H9 (cell line): ENCODE measurements around the gene GRID1. TPM values are rescaled to one million over a fixed set of nuclear protein-coding genes. Genes with fewer than 3 reads are reported as not detected.

ENCODE experiments used
- DNase-seq: peaks from one replicate; pipeline ENCODE4 v3.0.0-alpha.2; 2017
- H2AFZ ChIP-seq: one replicate; pipeline ENCODE4 v1.6.1; 2013; ENCODE audit warnings: mild to moderate bottlenecking, low read length, control low read depth, moderate library complexity
- H2AK5ac ChIP-seq: 2 replicates; pipeline ENCODE4 v1.6.1; 2013; ENCODE audit warnings: low read length, control low read depth, mixed read lengths; ENCODE audit not compliant: insufficient read length
- H2BK120ac ChIP-seq: one replicate; pipeline ENCODE4 v1.6.1; 2013; ENCODE audit warnings: low read depth, mild to moderate bottlenecking, low read length, control low read depth, inconsistent platforms; ENCODE audit not compliant: poor library complexity, severe bottlenecking
- H2BK12ac ChIP-seq: 2 replicates; pipeline ENCODE4 v1.6.1; 2013; ENCODE audit warnings: low read length, control low read depth, mixed read lengths, low read depth; ENCODE audit not compliant: insufficient read length
- H2BK15ac ChIP-seq: 2 replicates; pipeline ENCODE4 v1.6.1; 2013; ENCODE audit warnings: low read depth, low read length, control low read depth
- H2BK20ac ChIP-seq: one replicate; pipeline ENCODE4 v1.6.1; 2013; ENCODE audit warnings: low read depth, mild to moderate bottlenecking, low read length, control low read depth, inconsistent platforms; ENCODE audit not compliant: poor library complexity, severe bottlenecking
- H2BK5ac ChIP-seq: 2 replicates; pipeline ENCODE4 v1.6.1; 2013; ENCODE audit warnings: low read length, control low read depth, mixed read lengths; ENCODE audit not compliant: insufficient read length
- H3K14ac ChIP-seq: 2 replicates; pipeline ENCODE4 v1.6.1; 2013; ENCODE audit warnings: low read length, control low read depth; ENCODE audit not compliant: insufficient read depth
- H3K18ac ChIP-seq: 2 replicates; pipeline ENCODE4 v1.6.1; 2013; ENCODE audit warnings: low read depth, mild to moderate bottlenecking, mixed read lengths, low read length, control low read depth; ENCODE audit not compliant: insufficient read length
- H3K23ac ChIP-seq: 2 replicates; pipeline ENCODE4 v1.6.1; 2013; ENCODE audit warnings: low read length, control low read depth, mixed read lengths, low read depth; ENCODE audit not compliant: insufficient read length
- H3K23me2 ChIP-seq: 2 replicates; pipeline ENCODE4 v1.6.1; 2013; ENCODE audit warnings: low read depth, mild to moderate bottlenecking, mixed read lengths, low read length, control low read depth; ENCODE audit not compliant: insufficient read length, poor library complexity, severe bottlenecking
- H3K27ac ChIP-seq: 2 replicates; pipeline ENCODE4 v1.5.1; 2013; ENCODE audit warnings: low read length, control low read depth, mixed read lengths, low read depth; ENCODE audit not compliant: insufficient read length
- H3K27me3 ChIP-seq: 2 replicates; pipeline ENCODE4 v1.6.1; 2013; ENCODE audit warnings: low read length, control low read depth, inconsistent platforms; ENCODE audit not compliant: insufficient read depth
- H3K4ac ChIP-seq: 2 replicates; pipeline ENCODE4 v1.6.1; 2013; ENCODE audit warnings: low read depth, mild to moderate bottlenecking, control low read depth, inconsistent platforms, low read length, moderate library complexity
- H3K4me1 ChIP-seq: 2 replicates; pipeline ENCODE4 v1.6.1; 2013; ENCODE audit warnings: low read length, control low read depth, inconsistent platforms; ENCODE audit not compliant: insufficient read depth
- H3K4me2 ChIP-seq: 2 replicates; pipeline ENCODE4 v1.6.1; 2013; ENCODE audit warnings: low read length, control low read depth, mixed read lengths; ENCODE audit not compliant: insufficient read length, insufficient read depth
- H3K56ac ChIP-seq: 2 replicates; pipeline ENCODE4 v1.6.1; 2013; ENCODE audit warnings: low read depth, mild to moderate bottlenecking, mixed read lengths, low read length, control low read depth; ENCODE audit not compliant: insufficient read length
- H3K79me1 ChIP-seq: 2 replicates; pipeline ENCODE4 v1.6.1; 2013; ENCODE audit warnings: low read depth, mild to moderate bottlenecking, moderate library complexity, low read length, control low read depth, inconsistent platforms; ENCODE audit not compliant: insufficient read depth, poor library complexity, severe bottlenecking
- H3K79me2 ChIP-seq: 2 replicates; pipeline ENCODE4 v1.6.1; 2013; ENCODE audit warnings: low read length, control low read depth, inconsistent platforms; ENCODE audit not compliant: insufficient read depth
- H3K9ac ChIP-seq: 2 replicates; pipeline ENCODE4 v1.6.1; 2013; ENCODE audit warnings: low read length, control low read depth, mixed read lengths; ENCODE audit not compliant: insufficient read length; ENCODE audit errors: extremely low read depth
- H3K9me3 ChIP-seq: one replicate; pipeline ENCODE4 v1.6.1; 2013; ENCODE audit warnings: low read depth, low read length, inconsistent platforms; ENCODE audit not compliant: control insufficient read depth
- H3T11ph ChIP-seq: one replicate; pipeline ENCODE4 v1.6.1; 2013; ENCODE audit warnings: mild to moderate bottlenecking, low read length, control low read depth, inconsistent platforms
- H4K20me1 ChIP-seq: one replicate; pipeline ENCODE4 v1.6.1; 2013; ENCODE audit not compliant: control insufficient read depth, insufficient read length, insufficient read depth
- H4K5ac ChIP-seq: 2 replicates; pipeline ENCODE4 v1.6.1; 2013; ENCODE audit warnings: low read depth, mild to moderate bottlenecking, mixed read lengths, low read length, control low read depth; ENCODE audit not compliant: insufficient read length
- H4K8ac ChIP-seq: replicated peaks from 2 replicates; pipeline ENCODE4 v1.6.1; 2013; ENCODE audit warnings: low read length, control low read depth, mixed read lengths, low read depth; ENCODE audit not compliant: insufficient read length
- H4K91ac ChIP-seq: 2 replicates; pipeline ENCODE4 v1.6.1; 2013; ENCODE audit warnings: low read depth, mild to moderate bottlenecking, moderate library complexity, mixed read lengths, low read length, control low read depth; ENCODE audit not compliant: insufficient read length
- H3K27ac Mint-ChIP-seq, 3 experiments: 2 replicates in 2 of 3; 3 replicates in 1 of 3; pipeline ENCODE4 v1.8.0; 2020 to 2021; ENCODE audit warnings: mixed read lengths in 3 of 3, mild to moderate bottlenecking in 1 of 3, moderate library complexity in 1 of 3
- H3K27me3 Mint-ChIP-seq: 2 replicates; pipeline ENCODE4 v1.8.0; 2021; ENCODE audit warnings: low read depth, mild to moderate bottlenecking, moderate library complexity, mixed read lengths
- H3K36me3 Mint-ChIP-seq, 3 experiments: 2 replicates in 2 of 3; 3 replicates in 1 of 3; pipeline ENCODE4 v1.8.0; 2020 to 2021; ENCODE audit warnings: low read depth in 3 of 3, mixed read lengths in 3 of 3; ENCODE audit not compliant: insufficient read depth in 1 of 3
- H3K4me1 Mint-ChIP-seq, 2 experiments: 2 replicates each; pipeline ENCODE4 v1.8.0; 2020; ENCODE audit warnings: mixed read lengths in 2 of 2
- H3K4me3 Mint-ChIP-seq, 2 experiments: 2 replicates in 1 of 2; 3 replicates in 1 of 2; pipeline ENCODE4 v1.8.0; 2020 to 2021; ENCODE audit warnings: mild to moderate bottlenecking in 2 of 2, mixed read lengths in 2 of 2, moderate library complexity in 1 of 2
- H3K9me3 Mint-ChIP-seq, 2 experiments: 2 replicates in 1 of 2; 3 replicates in 1 of 2; pipeline ENCODE4 v1.8.0; 2020; ENCODE audit warnings: mild to moderate bottlenecking in 2 of 2, mixed read lengths in 2 of 2, moderate library complexity in 1 of 2
- CTCF ChIP-seq: fragments of 200-600 bp; sonication (generic); conservative IDR thresholded peaks from 3 replicates; pipeline ENCODE4 v1.8.0; 2021; ENCODE audit warnings: antibody characterized with exemption, mild to moderate bottlenecking
- WGBS: extraction: QIAGEN DNeasy Blood & Tissue Kit; methylation state at CpG from one replicate; pipeline ENCODE4 v1.1.7; 2013; ENCODE audit warnings: missing lambda C conversion rate, low lambda C conversion rate, mixed read lengths; ENCODE audit not compliant: insufficient read length; ENCODE audit errors: extremely low coverage; 5-methylcytosine and 5-hydroxymethylcytosine counted together
- total RNA-seq: library from RNA; stranded (reverse); gene quantifications from 2 replicates; pipeline ENCODE4 v1.2.1, GENCODE V29; 2021

The GRID1 gene
- total RNA-seq, 1 experiment from 2014 or later = 0.35 TPM

- no peaks in the 10 kb centered on the region for H3K4me1 ChIP-seq
- peaks cover 15 to 25% of the 10 kb centered on the region in 2 experiments for H3K4me1 Mint-ChIP-seq
- H3K23ac ChIP-seq = no peak overlapping the region
- H4K5ac ChIP-seq = no peak overlapping the region
- no peak overlapping the region for H2BK15ac ChIP-seq
- no peak overlapping the region for H2AK5ac ChIP-seq
- H3K4me2 ChIP-seq = no peak overlapping the region
- no peak overlapping the region for H3K18ac ChIP-seq
- peaks cover 5% of the 10 kb centered on the region for H4K20me1 ChIP-seq
- no peaks in the 10 kb centered on the region for H3K36me3 Mint-ChIP-seq
- H3K27me3 Mint-ChIP-seq = peaks cover 80% of the 10 kb centered on the region
- no peak overlapping the region for H4K8ac ChIP-seq
- H3K4ac ChIP-seq = no peak overlapping the region
- no peak overlapping the region for H3T11ph ChIP-seq
- no peaks in the 10 kb centered on the region for H3K79me1 ChIP-seq
- peak overlapping the region; percentile 60 to 86; a peak in 2 of 5 replicates for H3K4me3 Mint-ChIP-seq
- no peak overlapping the region for H3K27ac Mint-ChIP-seq
- no peak overlapping the region for H2BK120ac ChIP-seq
- H2AFZ ChIP-seq = no peak overlapping the region
- H2BK5ac ChIP-seq = no peak overlapping the region
- no peak overlapping the region for H4K91ac ChIP-seq
- no peak overlapping the region for H3K14ac ChIP-seq
- H3K9ac ChIP-seq = no peak overlapping the region
- no peak overlapping the region for H3K56ac ChIP-seq
- no peak overlapping the region for H2BK20ac ChIP-seq
- H3K79me2 ChIP-seq = no peaks in the 10 kb centered on the region
- H3K9me3 Mint-ChIP-seq = peaks cover 0 to 2% of the 10 kb centered on the region in 2 experiments; a peak in 1 of 5 replicates
- peaks cover 38% of the 10 kb centered on the region for H3K27me3 ChIP-seq
- DNase-seq = peak; percentile 12
- no peaks in the 10 kb centered on the region for H3K9me3 ChIP-seq
- no peak overlapping the region for H3K27ac ChIP-seq
- WGBS = no CpG with 5 or more reads among the region's 2 CpGs
- TF ChIP-seq CTCF = no peak
- no peak overlapping the region for H2BK12ac ChIP-seq
- peaks cover 17% of the 10 kb centered on the region for H3K23me2 ChIP-seq
These were observed 4.5 kb downstream of the GRID1 start for GRCh38 chr10:86362129-86362527.
